Measurements from ENCODE around the gene GLIS2.

GLIS2 gene

GRCh38 chr16:4365014-4365406 is 49.1 kb downstream of the GLIS2 start:
- DNase-seq (ENCODE audit: low read depth, low spot score): no peak
- no peak overlapping the region for H3K27ac ChIP-seq

GRCh38 chr16:4365615-4366014 is 49.7 kb downstream of the GLIS2 start:
- H3K27ac ChIP-seq: no peak overlapping the region
- no peak for DNase-seq (ENCODE audit: low read depth, low spot score)

- H3K27ac ChIP-seq: no peak overlapping the region
- no peak for DNase-seq (ENCODE audit: low read depth, low spot score)
Measured at GRCh38 chr16:4366016-4366415, 50.1 kb downstream of the GLIS2 start.

GRCh38 chr16:4367393-4367856 is 51.6 kb downstream of the GLIS2 start:
- H3K27ac ChIP-seq: no peak overlapping the region
- no peak for DNase-seq (ENCODE audit: low read depth, low spot score)

- H3K27ac ChIP-seq: peak overlapping the region; percentile 52
- peak; percentile 29 for DNase-seq (ENCODE audit: low read depth, low spot score)
Measured at GRCh38 chr16:4369007-4369733, 53.3 kb downstream of the GLIS2 start.

GRCh38 chr16:4370151-4370550 is 54.3 kb downstream of the GLIS2 start:
- H3K27ac ChIP-seq: no peak overlapping the region
- DNase-seq (ENCODE audit: low read depth, low spot score): no peak

- no peak for DNase-seq (ENCODE audit: low read depth, low spot score)
- no peak overlapping the region for H3K27ac ChIP-seq
Measured at GRCh38 chr16:4370570-4371356, 54.9 kb downstream of the GLIS2 start.

GRCh38 chr16:4371357-4372000 is 55.6 kb downstream of the GLIS2 start, which contains the start of gene VASN:
VASN (plus strand) TSS chr16:4371848; CDS start chr16:4380878, 9,030 bp downstream.
- DNase-seq (ENCODE audit: low read depth, low spot score): no peak

GRCh38 chr16:4372001-4372577 is 56.2 kb downstream of the GLIS2 start:
- peak overlapping the region; percentile 82 for H3K27ac ChIP-seq
- no peak for DNase-seq (ENCODE audit: low read depth, low spot score)

More at GRCh38 chr16:4371357-4372000, 55.6 kb downstream of the GLIS2 start, which contains the start of gene VASN:
- H3K27ac ChIP-seq: peak within 1 kb of the TSS; percentile 82

GRCh38 chr16:4372578-4373355 is 56.9 kb downstream of the GLIS2 start:
- no peak for DNase-seq (ENCODE audit: low read depth, low spot score)
- H3K27ac ChIP-seq: peak overlapping the region; percentile 82

GRCh38 chr16:4373356-4373908 is 57.6 kb downstream of the GLIS2 start:
- H3K27ac ChIP-seq: peak overlapping the region; percentile 82
- no peak for DNase-seq (ENCODE audit: low read depth, low spot score)

- peak overlapping the region; percentile 82 for H3K27ac ChIP-seq
Measured at GRCh38 chr16:4373909-4374742, 58.3 kb downstream of the GLIS2 start.

GRCh38 chr16:4375717-4376116 is 59.9 kb downstream of the GLIS2 start:
- peak overlapping the region; percentile 82 for H3K27ac ChIP-seq
- no peak for DNase-seq (ENCODE audit: low read depth, low spot score)

More at GRCh38 chr16:4373909-4374742, 58.3 kb downstream of the GLIS2 start:
- DNase-seq (ENCODE audit: low read depth, low spot score): peak; percentile 53

GRCh38 chr16:4376126-4376892 is 60.4 kb downstream of the GLIS2 start:
- peak overlapping the region; percentile 82 for H3K27ac ChIP-seq
- DNase-seq (ENCODE audit: low read depth, low spot score): no peak

GRCh38 chr16:4376893-4377572 is 61.2 kb downstream of the GLIS2 start:
- DNase-seq (ENCODE audit: low read depth, low spot score): no peak
- H3K27ac ChIP-seq: no peak overlapping the region

- DNase-seq (ENCODE audit: low read depth, low spot score): no peak
- H3K27ac ChIP-seq: no peak overlapping the region
Measured at GRCh38 chr16:4377573-4378154, 61.8 kb downstream of the GLIS2 start.

GRCh38 chr16:4378161-4378666 is 62.3 kb downstream of the GLIS2 start:
- no peak overlapping the region for H3K27ac ChIP-seq
- no peak for DNase-seq (ENCODE audit: low read depth, low spot score)
